ENCODE measurements around the gene MANF.

GRCh38 chr3:51390246-51391074, 5.4 kb downstream of the MANF start:
- TF ChIP-seq CTCF (IDR thresholded peaks at IDR 0.05) (no peak), POLR2A (IDR thresholded peaks at IDR 0.05) (no peak)
